H1 (cell line): ENCODE results near the gene PRPF4. TPM values are rescaled to one million over a fixed set of nuclear protein-coding genes. Genes with fewer than 3 reads are reported as not detected.

ENCODE experiments used
- POLR2AphosphoS5 ChIP-seq: IDR thresholded peaks from 2 replicates; pipeline ENCODE4 v1.6.1; 2011; ENCODE audit warnings: low read depth, low read length
- RNF2 ChIP-seq: fragments of 200-900, 300-1000 bp; sonication (generic); IDR thresholded peaks from 2 replicates; pipeline ENCODE4 v1.7.1; 2016; ENCODE audit warnings: borderline replicate concordance, low read depth, mild to moderate bottlenecking, antibody characterized with exemption, low read length; ENCODE audit not compliant: poor library complexity, severe bottlenecking; ENCODE audit errors: missing control alignments
- TAF7 ChIP-seq: optimal IDR thresholded peaks from 2 replicates; pipeline ENCODE3; 2011; ENCODE audit warnings: low read depth, mild to moderate bottlenecking, inconsistent platforms, low read length, moderate library complexity, borderline replicate concordance
- polyA plus RNA-seq, 7 experiments: library from polyadenylated mRNA; depleted of rRNA in 3 of 7; stranded (reverse) in 5 of 7; unstranded in 2 of 7; fragments of >200 nt in 5 of 7; fragments of 200-250 nt in 2 of 7; gene quantifications; 1 replicate in 5 of 7; 2 replicates in 1 of 7; 4 replicates in 1 of 7; pipeline versions ENCODE4 v1.2.1 to v1.2.3, GENCODE V29; 2011 to 2013; ENCODE audit warnings: missing spikeins in 2 of 7, mixed read lengths in 2 of 7
- total RNA-seq: library from RNA; stranded (reverse); fragmentation: NEBNext Ultra II Directional; extraction: Animal tissue kit (Norgen Biotek cat#: 25700); gene quantifications from 2 replicates; pipeline ENCODE4 v1.2.1, GENCODE V29; 2021

Gene PRPF4
- total and polyA plus RNA-seq, 2 of the 8 experiments (the other 6 are each of a cell fraction or from before 2014, with no cell fraction given): 15.2 to 33.4 TPM

DNA sequence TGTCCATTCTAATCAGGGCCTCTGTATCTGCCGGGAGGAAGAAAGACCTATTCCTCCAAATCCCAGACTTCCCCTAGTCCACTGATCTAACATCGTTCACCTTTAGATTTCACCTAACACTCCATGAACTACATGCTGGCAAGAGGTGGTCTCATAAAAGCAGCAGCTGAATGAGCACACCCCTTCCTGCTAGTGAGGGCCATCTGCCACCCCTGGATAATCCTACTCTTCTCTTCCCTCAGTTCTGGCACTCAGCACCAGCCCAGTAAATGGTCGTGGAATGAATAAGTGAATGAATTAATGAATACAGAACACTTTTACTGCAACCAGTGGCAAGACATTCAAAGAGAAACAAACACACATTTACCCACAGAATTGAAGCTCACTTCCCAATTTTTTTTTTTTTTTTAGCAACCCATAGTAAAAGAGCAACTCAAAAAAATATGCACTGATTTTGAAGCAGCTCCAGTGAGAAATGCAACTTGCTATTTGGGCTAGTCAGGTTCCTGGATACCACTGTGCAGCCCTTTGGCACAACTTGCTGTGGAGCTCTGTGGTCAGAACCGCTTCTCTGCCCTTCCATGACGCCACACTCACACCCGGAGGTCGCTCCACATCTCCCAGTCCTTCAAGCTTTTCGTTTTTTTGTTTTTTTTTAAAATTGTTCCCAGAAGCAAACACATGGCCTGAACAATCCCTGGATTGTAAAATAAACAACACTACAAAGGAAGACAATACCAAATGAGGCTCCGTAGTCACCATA is 21.5 kb downstream of the PRPF4 start (continued):
- TF ChIP-seq POLR2AphosphoS5: no peak
- TF ChIP-seq TAF7: no peak
- no peak for TF ChIP-seq RNF2
